Thoracic aorta (tissue), 2 donors: Measurements from ENCODE around the gene GLG1. TPM values are rescaled to one million over a fixed set of nuclear protein-coding genes. Genes with fewer than 3 reads are reported as not detected.

Source experiments
- ATAC-seq: fragments of 150-250 bp; one replicate; pipeline ENCODE4 v1.8.0; 2017; ENCODE audit warnings: low read depth; ENCODE audit not compliant: insufficient number of reproducible peaks, low FRiP score
- DNase-seq: peaks from one replicate; pipeline ENCODE4 v3.0.0-alpha.2; 2020; ENCODE audit warnings: low spot score
- H3K27ac ChIP-seq, 2 donors: fragments of 200-600 bp; sonication (generic); 1 replicate in 1 of 2; 2 replicates in 1 of 2; pipeline ENCODE4 v1.5.1; 2016; ENCODE audit warnings: mild to moderate bottlenecking in 2 of 2, moderate library complexity in 2 of 2
- H3K27me3 ChIP-seq: fragments of 200-600 bp; sonication (generic); replicated peaks from 2 replicates; pipeline ENCODE4 v1.6.0; 2016; ENCODE audit warnings: mild to moderate bottlenecking; ENCODE audit not compliant: insufficient read depth
- H3K36me3 ChIP-seq: fragments of 200-600 bp; sonication (generic); one replicate; pipeline ENCODE4 v1.5.1; 2016
- H3K4me1 ChIP-seq, 2 donors: fragments of 200-600 bp; sonication (generic); 1 replicate in 1 of 2; 2 replicates in 1 of 2; pipeline versions ENCODE4 v1.5.1 to v1.6.0; 2016; ENCODE audit warnings: low read depth in 2 of 2, mild to moderate bottlenecking in 1 of 2; ENCODE audit not compliant: control insufficient read depth in 1 of 2
- H3K4me3 ChIP-seq: fragments of 200-600 bp; sonication (generic); 2 replicates; pipeline ENCODE4 v1.5.1; 2016; ENCODE audit warnings: mild to moderate bottlenecking
- H3K9me3 ChIP-seq: fragments of 200-600 bp; sonication (generic); 2 replicates; pipeline ENCODE4 v1.5.1; 2016
- total RNA-seq, 2 donors: library from RNA; depleted of rRNA; stranded (reverse); fragments of >200 nt; gene quantifications; one replicate each; pipeline versions ENCODE4 v1.1.0 to v1.2.3, GENCODE V29; 2016
- TF ChIP-seq, protein P1 (sequence below): fragments of 200-600 bp; sonication (generic); IDR thresholded peaks from one replicate; pipeline ENCODE4 v1.5.1; 2019; ENCODE audit warnings: antibody characterized with exemption

The GLG1 gene
- total RNA-seq, 2 donors from 2014 or later: 202 to 218 TPM

DNA sequence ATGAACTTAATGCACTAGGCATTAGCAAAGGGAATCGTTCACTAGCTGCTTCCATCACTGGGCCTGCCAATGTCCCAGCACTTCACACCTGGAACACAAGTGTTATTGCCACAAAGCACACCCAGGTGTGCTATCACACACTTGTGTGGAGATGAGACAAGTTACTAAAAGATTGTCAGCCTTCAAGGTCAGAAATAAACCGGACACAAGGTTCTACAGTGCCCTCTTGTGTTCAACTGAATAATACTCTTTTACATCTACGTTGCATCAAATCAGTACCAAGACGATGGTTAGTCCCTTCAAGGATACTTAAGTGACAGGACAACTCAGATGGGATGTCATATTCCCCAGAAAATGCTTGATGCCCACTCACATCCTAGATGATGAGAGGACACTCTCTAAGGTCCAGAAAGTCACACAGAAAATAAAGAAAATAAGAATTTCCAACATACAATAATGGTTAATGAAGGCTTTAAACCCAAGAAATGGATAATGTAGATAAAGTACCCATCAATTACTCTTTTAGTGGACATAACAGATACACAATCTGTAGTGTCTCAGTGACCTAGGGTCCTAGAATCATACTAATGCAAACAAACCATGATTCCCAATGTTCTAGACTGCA is 16.4 kb upstream of the GLG1 start:
- Histone ChIP-seq H3K27me3 (no peaks in the 10 kb centered on the region), H3K27ac (no peak overlapping the region), H3K36me3 (peaks cover 31% of the 10 kb centered on the region), H3K4me3 (no peak overlapping the region), H3K9me3 (no peaks in the 10 kb centered on the region), H3K4me1 (no peaks in the 10 kb centered on the region)
- DNase-seq: no peak
- ATAC-seq: no peak
- TF ChIP-seq, protein P1, sequence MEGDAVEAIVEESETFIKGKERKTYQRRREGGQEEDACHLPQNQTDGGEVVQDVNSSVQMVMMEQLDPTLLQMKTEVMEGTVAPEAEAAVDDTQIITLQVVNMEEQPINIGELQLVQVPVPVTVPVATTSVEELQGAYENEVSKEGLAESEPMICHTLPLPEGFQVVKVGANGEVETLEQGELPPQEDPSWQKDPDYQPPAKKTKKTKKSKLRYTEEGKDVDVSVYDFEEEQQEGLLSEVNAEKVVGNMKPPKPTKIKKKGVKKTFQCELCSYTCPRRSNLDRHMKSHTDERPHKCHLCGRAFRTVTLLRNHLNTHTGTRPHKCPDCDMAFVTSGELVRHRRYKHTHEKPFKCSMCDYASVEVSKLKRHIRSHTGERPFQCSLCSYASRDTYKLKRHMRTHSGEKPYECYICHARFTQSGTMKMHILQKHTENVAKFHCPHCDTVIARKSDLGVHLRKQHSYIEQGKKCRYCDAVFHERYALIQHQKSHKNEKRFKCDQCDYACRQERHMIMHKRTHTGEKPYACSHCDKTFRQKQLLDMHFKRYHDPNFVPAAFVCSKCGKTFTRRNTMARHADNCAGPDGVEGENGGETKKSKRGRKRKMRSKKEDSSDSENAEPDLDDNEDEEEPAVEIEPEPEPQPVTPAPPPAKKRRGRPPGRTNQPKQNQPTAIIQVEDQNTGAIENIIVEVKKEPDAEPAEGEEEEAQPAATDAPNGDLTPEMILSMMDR: peak; percentile 38

DNA sequence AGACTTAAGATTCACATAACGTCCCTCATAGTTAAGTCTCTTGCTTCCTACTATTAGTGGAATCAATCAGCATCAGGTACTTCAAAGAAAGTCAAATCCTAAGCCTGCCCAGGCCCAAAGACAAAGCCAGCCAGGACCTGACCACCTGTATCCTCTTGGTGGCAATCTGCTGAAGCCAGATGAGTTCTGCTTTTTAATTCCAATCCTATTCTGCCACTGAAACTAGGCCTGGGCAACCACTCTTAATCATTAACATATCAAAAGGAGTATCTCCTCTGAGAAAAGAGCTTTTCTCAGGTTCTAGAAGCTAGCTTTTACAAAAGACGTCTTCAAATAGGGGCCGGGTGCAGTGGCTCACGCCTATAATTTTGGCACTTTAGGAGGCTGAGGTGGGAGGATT is 15.1 kb upstream of the GLG1 start:
- Histone ChIP-seq H3K27me3 (no peaks in the 10 kb centered on the region), H3K36me3 (peaks cover 25% of the 10 kb centered on the region), H3K4me1 (no peaks in the 10 kb centered on the region), H3K27ac (no peak overlapping the region), H3K4me3 (no peak overlapping the region), H3K9me3 (no peaks in the 10 kb centered on the region)
- no peak for ATAC-seq
- TF ChIP-seq, protein P1: no peak
- DNase-seq: no peak

DNA sequence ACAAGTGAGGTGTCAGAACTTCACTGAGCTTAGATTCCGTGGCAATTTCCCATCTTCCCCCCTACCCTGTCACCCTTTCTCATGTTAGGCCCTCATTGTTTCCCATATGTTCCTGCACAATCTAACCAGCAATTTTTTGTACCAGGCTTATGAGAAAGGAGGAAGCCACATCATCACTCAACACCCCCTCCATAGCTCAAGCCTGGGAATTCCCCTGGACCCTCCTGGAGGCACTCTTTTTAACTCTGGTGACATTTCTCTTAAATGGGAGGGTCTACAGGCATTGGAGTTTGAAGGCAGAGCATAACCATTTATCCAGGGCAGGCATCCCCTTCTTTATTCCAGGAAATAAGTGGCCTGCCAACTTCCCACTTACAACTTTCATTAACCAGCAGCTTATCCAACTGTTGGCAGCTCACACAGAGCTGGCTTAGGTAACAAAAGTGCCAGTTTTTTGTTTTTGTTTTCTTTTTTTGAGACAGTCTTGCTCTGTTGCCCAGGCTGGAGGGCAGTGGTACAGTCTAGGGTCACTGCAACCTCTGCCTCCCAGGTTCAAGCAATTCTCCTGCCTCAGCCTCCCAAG is 10.4 kb upstream of the GLG1 start:
- Histone ChIP-seq H3K36me3 (no peaks in the 10 kb centered on the region), H3K4me1 (no peaks in the 10 kb centered on the region), H3K9me3 (no peaks in the 10 kb centered on the region), H3K27ac (no peak overlapping the region), H3K4me3 (no peak overlapping the region), H3K27me3 (no peaks in the 10 kb centered on the region)
- DNase-seq (no peak), ATAC-seq (no peak)
- TF ChIP-seq, protein P1: no peak

DNA sequence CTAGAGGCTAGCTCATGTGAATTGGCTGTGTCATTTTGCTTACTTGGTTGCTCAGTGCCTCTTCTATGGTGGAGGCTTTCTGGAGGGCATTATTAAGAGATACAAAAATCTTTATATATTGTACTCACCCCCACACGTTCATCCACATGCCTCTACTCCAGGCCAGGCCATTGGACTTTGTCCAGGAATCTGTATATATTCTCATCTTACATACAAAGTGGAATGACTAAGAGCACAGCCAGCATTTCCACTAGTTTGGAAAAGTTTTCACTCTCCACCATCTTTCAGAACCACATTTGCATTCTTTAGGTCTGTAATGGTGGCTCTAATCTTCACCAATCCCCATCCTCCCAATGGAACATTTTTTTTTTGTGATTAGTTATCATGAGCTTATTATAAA is 4.8 kb upstream of the GLG1 start:
- TF ChIP-seq, protein P1: no peak
- H3K4me1 ChIP-seq: peaks cover 0 to 8% of the 10 kb centered on the region in 2 donors
- DNase-seq: no peak
- no peaks in the 10 kb centered on the region for H3K36me3 ChIP-seq
- no peaks in the 10 kb centered on the region for H3K27me3 ChIP-seq
- no peak overlapping the region for H3K4me3 ChIP-seq
- no peak overlapping the region for H3K27ac ChIP-seq
- no peak for ATAC-seq
- H3K9me3 ChIP-seq: no peaks in the 10 kb centered on the region

GRCh38 chr16:74608944-74609343 is 2.0 kb upstream of the GLG1 start:
- Histone ChIP-seq H3K4me1 (peaks cover 13 to 26% of the 10 kb centered on the region in 2 donors), H3K4me3 (no peak overlapping the region), H3K36me3 (no peaks in the 10 kb centered on the region), H3K27ac (no peak overlapping the region), H3K27me3 (no peaks in the 10 kb centered on the region), H3K9me3 (no peaks in the 10 kb centered on the region)
- TF ChIP-seq, protein P1: no peak
- no peak for ATAC-seq
- DNase-seq: no peak
